SK-N-SH (cell line): ENCODE results near the gene FRYL. TPM values are rescaled to one million over a fixed set of nuclear protein-coding genes. Genes with fewer than 3 reads are reported as not detected.

Experiments used
- CTCF ChIA-PET: fragments of 300-600, 350-600 bp; formaldehyde crosslinking; extraction: SDS; loops from one replicate; lab custom pipeline; 2021; lab: Yijun Ruan, JAX
- POLR2A ChIA-PET: fragments of 350-600 bp; sonication (Branson Sonifier 250); formaldehyde crosslinking; extraction: SDS; loops from one replicate; lab custom pipeline; 2020; ENCODE audit warnings: antibody characterized with exemption, inconsistent platforms; lab: Yijun Ruan, JAX
- DNase-seq: peaks from one replicate; pipeline ENCODE4 v3.0.0; 2012
- H2AFZ ChIP-seq: fragments of 200-600 bp; sonication (generic); 2 replicates; pipeline ENCODE4 v1.8.1; 2016; ENCODE audit warnings: antibody characterized with exemption, mild to moderate bottlenecking, low read depth
- H3F3A ChIP-seq: fragments of 200-600 bp; sonication (generic); replicated peaks from 2 replicates; pipeline ENCODE3; 2016; ENCODE audit warnings: antibody characterized with exemption, mild to moderate bottlenecking; ENCODE audit not compliant: insufficient read depth
- H3K27ac ChIP-seq, 2 experiments: fragments of 200-500 bp in 1 of 2; fragments of 200-600 bp in 1 of 2; sonication (Bioruptor generic) in 1 of 2; sonication (generic), shearing (Covaris generic) in 1 of 2; 2 replicates each; pipeline versions ENCODE4 v1.5.1 to v1.6.1; 2014 to 2016; ENCODE audit warnings: low read depth in 2 of 2, inconsistent platforms in 1 of 2, low read length in 1 of 2, mild to moderate bottlenecking in 1 of 2, mixed read lengths in 1 of 2
- H3K27me3 ChIP-seq: fragments of 200-600 bp; sonication (generic), shearing (Covaris generic); 2 replicates; pipeline ENCODE4 v1.6.1; 2016; ENCODE audit warnings: mixed run types; ENCODE audit not compliant: insufficient read depth
- H3K36me3 ChIP-seq, 2 experiments: fragments of 200-500 bp in 1 of 2; fragments of 200-600 bp in 1 of 2; sonication (Bioruptor generic) in 1 of 2; sonication (generic) in 1 of 2; replicated peaks in 1 of 2; 2 replicates each; pipeline versions ENCODE3 to v1.5.1; 2014 to 2016; ENCODE audit warnings: low read length in 1 of 2, mild to moderate bottlenecking in 1 of 2; ENCODE audit not compliant: insufficient read depth in 2 of 2, control insufficient read depth in 1 of 2
- H3K4me1 ChIP-seq, 2 experiments: fragments of 200-500 bp in 1 of 2; fragments of 200-600 bp in 1 of 2; sonication (Bioruptor generic) in 1 of 2; sonication (generic), shearing (Covaris generic) in 1 of 2; 2 replicates each; pipeline versions ENCODE4 v1.5.1 to v1.6.1; 2014 to 2016; ENCODE audit warnings: low read depth in 1 of 2, low read length in 1 of 2, mixed run types in 1 of 2; ENCODE audit not compliant: insufficient read depth in 2 of 2, control insufficient read depth in 1 of 2
- H3K4me2 ChIP-seq: fragments of 200-600 bp; sonication (generic), shearing (Covaris generic); 2 replicates; pipeline ENCODE4 v1.6.1; 2017; ENCODE audit warnings: mixed run types
- H3K4me3 ChIP-seq, 2 experiments: fragments of 200-500 bp in 1 of 2; fragments of 200-600 bp in 1 of 2; sonication (Bioruptor generic) in 1 of 2; sonication (generic), shearing (Covaris generic) in 1 of 2; 2 replicates each; pipeline versions ENCODE4 v1.5.1 to v1.8.1; 2014 to 2016; ENCODE audit warnings: low read depth in 2 of 2, inconsistent platforms in 1 of 2, low read length in 1 of 2, mild to moderate bottlenecking in 1 of 2, mixed read lengths in 1 of 2, moderate library complexity in 1 of 2
- H3K79me2 ChIP-seq: fragments of 200-600 bp; sonication (generic); 2 replicates; pipeline ENCODE4 v1.8.1; 2017; ENCODE audit warnings: mild to moderate bottlenecking; ENCODE audit not compliant: insufficient read depth
- H3K9ac ChIP-seq: fragments of 200-600 bp; sonication (generic); 2 replicates; pipeline ENCODE4 v1.6.1; 2017; ENCODE audit warnings: mixed run types
- H3K9me2 ChIP-seq: fragments of 200-600 bp; sonication (generic); 2 replicates; pipeline ENCODE4 v1.6.1; 2017; ENCODE audit warnings: mixed run types
- H3K9me3 ChIP-seq: fragments of 200-600 bp; sonication (generic); 2 replicates; pipeline ENCODE4 v1.6.1; 2017; ENCODE audit warnings: mixed run types, mild to moderate bottlenecking, moderate library complexity
- H4K20me1 ChIP-seq: fragments of 200-600 bp; sonication (generic); 2 replicates; pipeline ENCODE4 v1.6.1; 2017; ENCODE audit warnings: mild to moderate bottlenecking, mixed run types; ENCODE audit not compliant: insufficient read depth
- CHD2 ChIP-seq: fragments of 150-350 bp; IDR thresholded peaks from 2 replicates; pipeline ENCODE4 v1.6.1; 2018; ENCODE audit warnings: low read length; ENCODE audit not compliant: partially characterized antibody
- EP300 ChIP-seq, 2 experiments: IDR thresholded peaks; 2 replicates each; pipeline versions ENCODE4 v1.4.0 to v1.6.1; 2012; ENCODE audit warnings: borderline replicate concordance in 1 of 2, low read depth in 1 of 2, low read length in 1 of 2
- EZH2phosphoT487 ChIP-seq: fragments of 200-600 bp; sonication (generic); IDR thresholded peaks from 2 replicates; pipeline ENCODE4 v1.6.1; 2017; ENCODE audit warnings: low read depth, mixed run types, mild to moderate bottlenecking, antibody characterized with exemption, moderate library complexity, borderline replicate concordance
- FOXJ3 ChIP-seq: sonication (generic); formaldehyde crosslinking; IDR thresholded peaks from 2 replicates; pipeline ENCODE4 v1.5.1; 2020; ENCODE audit warnings: mild to moderate bottlenecking, missing genetic modification reagents
- FOXM1 ChIP-seq: IDR thresholded peaks from 2 replicates; pipeline ENCODE4 v1.4.0; 2012; ENCODE audit warnings: low read depth, mild to moderate bottlenecking
- GABPA ChIP-seq: IDR thresholded peaks from 2 replicates; pipeline ENCODE4 v1.4.0; 2012; ENCODE audit warnings: low read depth, mild to moderate bottlenecking
- GATA2 ChIP-seq: sonication (generic); formaldehyde crosslinking; IDR thresholded peaks from 2 replicates; pipeline ENCODE4 v1.5.0; 2020; ENCODE audit warnings: mild to moderate bottlenecking, missing genetic modification reagents
- MEF2A ChIP-seq: IDR thresholded peaks from 2 replicates; pipeline ENCODE4 v1.4.0; 2012; ENCODE audit warnings: low read depth, borderline replicate concordance
- MXI1 ChIP-seq: IDR thresholded peaks from 2 replicates; pipeline ENCODE4 v1.6.1; 2012; ENCODE audit warnings: mild to moderate bottlenecking, low read depth, low read length, improper control_type of control experiment
- POLR2AphosphoS5 ChIP-seq: IDR thresholded peaks from 2 replicates; pipeline ENCODE4 v1.6.1; 2012; ENCODE audit warnings: low read depth, low read length
- RCOR1 ChIP-seq: fragments of 150-350 bp; IDR thresholded peaks from 2 replicates; pipeline ENCODE4 v1.6.1; 2017; ENCODE audit warnings: antibody characterized with exemption, low read length
- RFX5 ChIP-seq: IDR thresholded peaks from 2 replicates; pipeline ENCODE4 v1.6.1; 2012; ENCODE audit warnings: mild to moderate bottlenecking, improper control_type of control experiment, low read length
- SIN3A ChIP-seq: IDR thresholded peaks from 2 replicates; pipeline ENCODE4 v1.6.1; 2012; ENCODE audit warnings: low read depth, mild to moderate bottlenecking, low read length, moderate library complexity, borderline replicate concordance
- SMC3 ChIP-seq: IDR thresholded peaks from 2 replicates; pipeline ENCODE4 v1.6.1; 2012; ENCODE audit warnings: low read depth, low read length, improper control_type of control experiment
- TAF1 ChIP-seq: IDR thresholded peaks from 2 replicates; pipeline ENCODE4 v1.6.1; 2012; ENCODE audit warnings: low read depth, mild to moderate bottlenecking, low read length, moderate library complexity, borderline replicate concordance
- TEAD4 ChIP-seq: IDR thresholded peaks from 2 replicates; pipeline ENCODE4 v1.4.0; 2012; ENCODE audit warnings: mild to moderate bottlenecking, borderline replicate concordance; ENCODE audit not compliant: insufficient read depth
- YY1 ChIP-seq: IDR thresholded peaks from 2 replicates; pipeline ENCODE4 v1.4.0; 2012; ENCODE audit warnings: low read depth, mild to moderate bottlenecking
- WGBS: methylation state at CpG from one replicate; pipeline ENCODE4 v1.1.6; 2017; ENCODE audit warnings: low lambda C conversion rate; 5-methylcytosine and 5-hydroxymethylcytosine counted together
- polyA plus RNA-seq, 3 experiments: library from polyadenylated mRNA; depleted of rRNA; stranded (reverse); fragments of >200 nt; gene quantifications; 2 replicates each; pipeline ENCODE4 v1.2.3, GENCODE V29; 2012
- TF ChIP-seq, protein P1 (sequence below): IDR thresholded peaks from 2 replicates; pipeline ENCODE4 v1.4.0; 2012; ENCODE audit warnings: low read depth, borderline replicate concordance
- TF ChIP-seq, protein P2 (sequence below): fragments of 150-350 bp; IDR thresholded peaks from 2 replicates; pipeline ENCODE4 v1.6.1; 2017; ENCODE audit warnings: antibody characterized with exemption, low read length, low read depth, borderline replicate concordance
- TF ChIP-seq, protein P3 (sequence below): fragments of 200-600 bp; sonication (generic); IDR thresholded peaks from 2 replicates; pipeline ENCODE4 v1.6.1; 2017; ENCODE audit warnings: antibody characterized with exemption, mild to moderate bottlenecking, moderate library complexity
- TF ChIP-seq, protein P4 (sequence below): IDR thresholded peaks from 2 replicates; pipeline ENCODE4 v1.4.0; 2012; ENCODE audit warnings: low read depth, borderline replicate concordance

FRYL gene
- polyA plus RNA-seq, 1 of the 3 experiments (the other 2 are of a cell fraction), result 8.2 TPM

DNA sequence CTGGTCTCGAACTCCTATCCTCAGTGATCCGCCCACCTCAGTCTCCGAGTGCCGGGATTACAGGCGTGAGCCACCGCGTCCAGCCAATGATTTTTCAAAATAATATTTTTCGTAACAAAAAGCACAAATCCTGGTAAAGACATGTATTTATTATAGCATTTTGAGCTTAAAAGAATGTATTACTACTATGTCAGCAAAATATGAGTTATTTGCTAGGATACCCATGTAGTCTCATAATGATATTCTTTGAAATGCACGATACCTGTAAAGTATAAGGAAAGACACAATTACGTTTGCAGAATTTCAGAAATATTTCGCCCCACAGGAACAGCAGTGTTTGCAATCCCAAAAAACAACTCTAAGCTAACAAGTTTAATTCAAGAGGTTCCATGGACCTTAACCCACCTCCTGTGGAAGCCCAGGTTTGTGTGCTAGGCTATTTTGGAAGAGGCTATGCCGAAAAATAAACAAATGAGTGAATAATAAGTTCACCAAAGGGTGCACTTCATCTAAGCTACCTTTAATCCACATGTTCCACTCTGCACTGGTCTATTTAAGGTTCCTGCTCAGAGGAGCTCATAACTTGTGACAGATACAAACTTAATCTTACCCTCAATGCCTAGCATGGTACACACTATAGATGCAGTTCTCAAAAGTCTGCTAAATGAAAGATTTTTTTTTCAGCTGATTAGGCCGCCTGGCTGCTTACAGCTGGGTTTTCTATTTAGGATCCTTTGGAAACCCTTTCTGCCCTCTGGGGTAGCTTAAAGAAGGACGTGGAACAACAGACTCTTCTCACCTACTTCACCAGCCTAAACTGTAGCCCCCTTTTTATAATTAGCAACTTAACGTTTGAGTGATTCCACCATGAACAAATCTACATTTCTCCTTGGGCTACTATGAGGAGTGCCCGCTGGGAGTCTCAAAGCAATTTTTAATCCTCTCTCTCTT lies 5.0 kb downstream of the FRYL start:
- Histone ChIP-seq H3K27ac (no peak overlapping the region), H3K9me3 (no peaks in the 10 kb centered on the region), H3K9ac (no peak overlapping the region), H3K4me2 (no peak overlapping the region), H3F3A (peaks cover 5% of the 10 kb centered on the region), H3K4me1 (peaks cover 14 to 16% of the 10 kb centered on the region in 2 experiments; a peak in 3 of 4 replicates), H4K20me1 (peaks cover 37% of the 10 kb centered on the region), H3K79me2 (peaks cover 92% of the 10 kb centered on the region), H3K4me3 (no peak overlapping the region), H2AFZ (no peak overlapping the region), H3K36me3 (no peaks in the 10 kb centered on the region), H3K9me2 (no peaks in the 10 kb centered on the region), H3K27me3 (no peaks in the 10 kb centered on the region)
- no peak for DNase-seq
- 90% methylated on average over 16 of the region's 16 CpGs for WGBS
- ChIA-PET POLR2A (no interaction called here), CTCF (interaction anchor here (0.8 to 1.3 kb wide), 3 partner anchors 99 to 229 kb away, joined by 3 read pairs; no protein-coding TSS in a partner anchor)
- TF ChIP-seq GATA2 (CRISPR knock-in tag) (no peak), RCOR1 (no peak), YY1 (no peak), SMC3 (no peak), SIN3A (no peak), FOXM1 (no peak), GABPA (no peak)
- TF ChIP-seq, protein P1, sequence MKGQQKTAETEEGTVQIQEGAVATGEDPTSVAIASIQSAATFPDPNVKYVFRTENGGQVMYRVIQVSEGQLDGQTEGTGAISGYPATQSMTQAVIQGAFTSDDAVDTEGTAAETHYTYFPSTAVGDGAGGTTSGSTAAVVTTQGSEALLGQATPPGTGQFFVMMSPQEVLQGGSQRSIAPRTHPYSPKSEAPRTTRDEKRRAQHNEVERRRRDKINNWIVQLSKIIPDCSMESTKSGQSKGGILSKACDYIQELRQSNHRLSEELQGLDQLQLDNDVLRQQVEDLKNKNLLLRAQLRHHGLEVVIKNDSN, result no peak

DNA sequence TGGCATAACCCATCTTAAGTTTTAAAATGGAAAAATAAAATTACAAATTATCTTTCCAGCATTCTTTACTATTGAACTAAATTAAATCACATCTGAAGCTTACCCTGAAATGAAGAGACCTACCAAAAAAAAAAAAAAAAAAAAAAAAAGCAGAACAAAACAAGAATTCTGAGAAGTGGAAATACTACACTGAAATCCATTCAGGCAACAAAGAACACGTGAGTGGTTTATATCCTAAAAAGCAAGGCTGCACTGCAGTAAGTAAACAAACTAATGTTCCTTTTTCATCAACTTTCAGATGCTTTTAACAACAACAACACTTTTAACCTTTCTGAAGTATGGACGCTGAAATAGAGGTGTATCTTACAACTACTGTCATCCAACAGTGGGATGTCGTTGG lies 7.5 kb downstream of the FRYL start:
- Histone ChIP-seq H3K4me3 (no peak overlapping the region), H4K20me1 (peaks cover 60% of the 10 kb centered on the region), H3K36me3 (no peaks in the 10 kb centered on the region), H3F3A (no peaks in the 10 kb centered on the region), H3K9me3 (no peaks in the 10 kb centered on the region), H2AFZ (no peak overlapping the region), H3K4me2 (no peak overlapping the region), H3K9ac (no peak overlapping the region), H3K27me3 (no peaks in the 10 kb centered on the region), H3K9me2 (no peaks in the 10 kb centered on the region), H3K4me1 (peaks cover 9 to 14% of the 10 kb centered on the region in 2 experiments; a peak in 2 of 4 replicates), H3K27ac (no peak overlapping the region), H3K79me2 (peaks cover 100% of the 10 kb centered on the region)
- no peak for DNase-seq
- 95% methylated on average over 3 of the region's 3 CpGs for WGBS
- CTCF ChIA-PET, result no interaction called here
- POLR2A ChIA-PET, result no interaction called here
- TF ChIP-seq SMC3, result no peak
- TF ChIP-seq POLR2AphosphoS5, result no peak
- no peak for TF ChIP-seq GABPA
- TF ChIP-seq, protein P2, sequence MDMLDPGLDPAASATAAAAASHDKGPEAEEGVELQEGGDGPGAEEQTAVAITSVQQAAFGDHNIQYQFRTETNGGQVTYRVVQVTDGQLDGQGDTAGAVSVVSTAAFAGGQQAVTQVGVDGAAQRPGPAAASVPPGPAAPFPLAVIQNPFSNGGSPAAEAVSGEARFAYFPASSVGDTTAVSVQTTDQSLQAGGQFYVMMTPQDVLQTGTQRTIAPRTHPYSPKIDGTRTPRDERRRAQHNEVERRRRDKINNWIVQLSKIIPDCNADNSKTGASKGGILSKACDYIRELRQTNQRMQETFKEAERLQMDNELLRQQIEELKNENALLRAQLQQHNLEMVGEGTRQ, result no peak
- TF ChIP-seq, protein P3, sequence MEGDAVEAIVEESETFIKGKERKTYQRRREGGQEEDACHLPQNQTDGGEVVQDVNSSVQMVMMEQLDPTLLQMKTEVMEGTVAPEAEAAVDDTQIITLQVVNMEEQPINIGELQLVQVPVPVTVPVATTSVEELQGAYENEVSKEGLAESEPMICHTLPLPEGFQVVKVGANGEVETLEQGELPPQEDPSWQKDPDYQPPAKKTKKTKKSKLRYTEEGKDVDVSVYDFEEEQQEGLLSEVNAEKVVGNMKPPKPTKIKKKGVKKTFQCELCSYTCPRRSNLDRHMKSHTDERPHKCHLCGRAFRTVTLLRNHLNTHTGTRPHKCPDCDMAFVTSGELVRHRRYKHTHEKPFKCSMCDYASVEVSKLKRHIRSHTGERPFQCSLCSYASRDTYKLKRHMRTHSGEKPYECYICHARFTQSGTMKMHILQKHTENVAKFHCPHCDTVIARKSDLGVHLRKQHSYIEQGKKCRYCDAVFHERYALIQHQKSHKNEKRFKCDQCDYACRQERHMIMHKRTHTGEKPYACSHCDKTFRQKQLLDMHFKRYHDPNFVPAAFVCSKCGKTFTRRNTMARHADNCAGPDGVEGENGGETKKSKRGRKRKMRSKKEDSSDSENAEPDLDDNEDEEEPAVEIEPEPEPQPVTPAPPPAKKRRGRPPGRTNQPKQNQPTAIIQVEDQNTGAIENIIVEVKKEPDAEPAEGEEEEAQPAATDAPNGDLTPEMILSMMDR, result no peak
- no peak for TF ChIP-seq RFX5
- TF ChIP-seq TEAD4, result no peak
- TF ChIP-seq TAF1, result no peak
- TF ChIP-seq FOXM1, result no peak
- no peak for TF ChIP-seq EP300 (IDR thresholded peaks at IDR 0.05; ENCODE audit: borderline replicate concordance in 1 of 2, low read depth in 1 of 2, low read length in 1 of 2)
- TF ChIP-seq EZH2phosphoT487, result no peak
- TF ChIP-seq, protein P4, sequence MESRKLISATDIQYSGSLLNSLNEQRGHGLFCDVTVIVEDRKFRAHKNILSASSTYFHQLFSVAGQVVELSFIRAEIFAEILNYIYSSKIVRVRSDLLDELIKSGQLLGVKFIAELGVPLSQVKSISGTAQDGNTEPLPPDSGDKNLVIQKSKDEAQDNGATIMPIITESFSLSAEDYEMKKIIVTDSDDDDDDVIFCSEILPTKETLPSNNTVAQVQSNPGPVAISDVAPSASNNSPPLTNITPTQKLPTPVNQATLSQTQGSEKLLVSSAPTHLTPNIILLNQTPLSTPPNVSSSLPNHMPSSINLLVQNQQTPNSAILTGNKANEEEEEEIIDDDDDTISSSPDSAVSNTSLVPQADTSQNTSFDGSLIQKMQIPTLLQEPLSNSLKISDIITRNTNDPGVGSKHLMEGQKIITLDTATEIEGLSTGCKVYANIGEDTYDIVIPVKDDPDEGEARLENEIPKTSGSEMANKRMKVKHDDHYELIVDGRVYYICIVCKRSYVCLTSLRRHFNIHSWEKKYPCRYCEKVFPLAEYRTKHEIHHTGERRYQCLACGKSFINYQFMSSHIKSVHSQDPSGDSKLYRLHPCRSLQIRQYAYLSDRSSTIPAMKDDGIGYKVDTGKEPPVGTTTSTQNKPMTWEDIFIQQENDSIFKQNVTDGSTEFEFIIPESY, result no peak
- no peak for TF ChIP-seq MEF2A
- no peak for TF ChIP-seq SIN3A
- TF ChIP-seq CHD2, result no peak
- TF ChIP-seq GATA2 (CRISPR knock-in tag), result no peak
- TF ChIP-seq FOXJ3 (CRISPR knock-in tag), result no peak
- TF ChIP-seq MXI1, result no peak
